SK-MEL-5 (cell line): Measurements from ENCODE around the gene OR10H3. TPM values are rescaled to one million over a fixed set of nuclear protein-coding genes. Genes with fewer than 3 reads are reported as not detected.
"Not testable (repeated sequence)": the region's sequence is repeated elsewhere in the genome, so short reads cannot be mapped to it uniquely, and the experiment has no call there.

Experiments
- DNase-seq: peaks from one replicate; pipeline ENCODE4 v3.0.0-alpha.2; 2016; ENCODE audit warnings: low read depth, low spot score
- in situ Hi-C: cut with HindIII; loops from 2 replicates; pipeline ENCODE4 v1.10.0; 2016; ENCODE audit warnings: low sequenced_read_pairs, high pct_unique_total_duplicates, low pct_unique_long_range_greater_than_20kb
- total RNA-seq: library from RNA; depleted of rRNA; stranded (reverse); fragments of >200 nt; shearing (Covaris generic); gene quantifications from 2 replicates; pipeline ENCODE4 v1.2.3, GENCODE V29; 2014; rRNA removed

The OR10H3 gene
- total RNA-seq, 1 experiment from 2014 or later = not detected

- in situ Hi-C loops, DNase-seq: not testable (repeated sequence)
These were observed 36.4 kb downstream of the OR10H3 start for GRCh38 chr19:15774159-15774558.

- in situ Hi-C loops = no loop called here
These were observed 37.5 kb downstream of the OR10H3 start for GRCh38 chr19:15775249-15775648.

GRCh38 chr19:15776264-15776663, 38.5 kb downstream of the OR10H3 start:
- DNase-seq = no peak
- in situ Hi-C loops = no loop called here

More at GRCh38 chr19:15775249-15775648, 37.5 kb downstream of the OR10H3 start:
- no peak for DNase-seq

GRCh38 chr19:15776991-15777970, 39.5 kb downstream of the OR10H3 start:
- no peak for DNase-seq
- in situ Hi-C loops = no loop called here

- in situ Hi-C loops = no loop called here
These were observed 42.1 kb downstream of the OR10H3 start for GRCh38 chr19:15779756-15780476.

GRCh38 chr19:15780610-15781418, 43.0 kb downstream of the OR10H3 start:
- DNase-seq = no peak
- in situ Hi-C loops = no loop called here

More at GRCh38 chr19:15779756-15780476, 42.1 kb downstream of the OR10H3 start:
- no peak for DNase-seq

GRCh38 chr19:15781661-15782060, 43.9 kb downstream of the OR10H3 start:
- in situ Hi-C loops = no loop called here

GRCh38 chr19:15782211-15782610, 44.4 kb downstream of the OR10H3 start:
- DNase-seq = no peak
- in situ Hi-C loops = no loop called here

More at GRCh38 chr19:15781661-15782060, 43.9 kb downstream of the OR10H3 start:
- no peak for DNase-seq

GRCh38 chr19:15782896-15783295, 45.1 kb downstream of the OR10H3 start:
- in situ Hi-C loops, DNase-seq: not testable (repeated sequence)

GRCh38 chr19:15787611-15788155, 49.9 kb downstream of the OR10H3 start, which contains the start of gene OR10H5:
OR10H5 (plus strand) TSS chr19:15787661; CDS start chr19:15794049, 6,388 bp downstream.
- DNase-seq = no peak
- in situ Hi-C loops = no loop called here

- DNase-seq = no peak
- in situ Hi-C loops = no loop called here
These were observed 50.9 kb downstream of the OR10H3 start for GRCh38 chr19:15788594-15789270.

GRCh38 chr19:15790096-15790495, 52.3 kb downstream of the OR10H3 start:
- in situ Hi-C loops = no loop called here
- DNase-seq = no peak

Other genes starting within 250 kb of the OR10H3 start
- gene CYP4F22, start 229.5 kb upstream of the OR10H3 start, total RNA-seq = not detected in 2 replicates
- gene CYP4F8, start 122.8 kb upstream of the OR10H3 start, total RNA-seq = not detected in 2 replicates
- not detected in 2 replicates for gene CYP4F3, start 97.1 kb upstream of the OR10H3 start, total RNA-seq
- gene CYP4F12, start 64.9 kb upstream of the OR10H3 start, total RNA-seq = not detected in 2 replicates
- gene OR10H2, start 10.0 kb upstream of the OR10H3 start, total RNA-seq = not detected in 2 replicates
- not detected in 2 replicates for gene OR10H5, start 49.7 kb downstream of the OR10H3 start, total RNA-seq
- not detected in 2 replicates for gene OR10H1, start 77.7 kb downstream of the OR10H3 start, total RNA-seq
- gene CYP4F2, start 160.1 kb downstream of the OR10H3 start, total RNA-seq = not detected in 2 replicates
- 0.72 and 0.79 TPM in 2 replicates for gene CYP4F11, start 196.5 kb downstream of the OR10H3 start, total RNA-seq
- gene OR10H4, start 211.0 kb downstream of the OR10H3 start, total RNA-seq = not detected in 2 replicates